GM23338 (cell line): ENCODE results near the gene KCNMB1. TPM values are rescaled to one million over a fixed set of nuclear protein-coding genes. Genes with fewer than 3 reads are reported as not detected.

Experiments used
- ATAC-seq: fragments of 200-7000 bp; cut with Tn5 transposase; 3 replicates; pipeline ENCODE4 v1.9.1; 2020
- DNase-seq: peaks from one replicate; pipeline ENCODE4 v3.0.0-alpha.2; 2015; ENCODE audit warnings: low spot score
- H2AFZ ChIP-seq: fragments of 200-600 bp; sonication (generic); 2 replicates; pipeline ENCODE4 v1.8.0; 2016; ENCODE audit warnings: antibody characterized with exemption, mild to moderate bottlenecking, moderate library complexity
- H3F3A ChIP-seq: fragments of 200-600 bp; sonication (generic); replicated peaks from 2 replicates; pipeline ENCODE4 v1.8.0; 2017; ENCODE audit warnings: antibody characterized with exemption, mixed run types, low read depth
- H3K27ac ChIP-seq: fragments of 200-600 bp; sonication (generic); 2 replicates; pipeline ENCODE4 v1.6.1; 2016; ENCODE audit warnings: low read depth
- H3K27me3 ChIP-seq: fragments of 200-600 bp; sonication (generic); 2 replicates; pipeline ENCODE4 v1.8.0; 2016; ENCODE audit warnings: mild to moderate bottlenecking, mixed run types, moderate library complexity; ENCODE audit not compliant: insufficient read depth
- H3K36me3 ChIP-seq: fragments of 200-600 bp; sonication (generic); 2 replicates; pipeline ENCODE4 v1.8.0; 2016; ENCODE audit warnings: mild to moderate bottlenecking; ENCODE audit not compliant: insufficient read depth
- H3K4me1 ChIP-seq: fragments of 200-600 bp; sonication (generic); 2 replicates; pipeline ENCODE4 v1.8.0; 2016; ENCODE audit warnings: mild to moderate bottlenecking, moderate library complexity; ENCODE audit not compliant: insufficient read depth
- H3K4me2 ChIP-seq: fragments of 200-600 bp; sonication (generic); 2 replicates; pipeline ENCODE4 v1.7.1; 2017; ENCODE audit warnings: mixed run types
- H3K4me3 ChIP-seq: fragments of 200-600 bp; sonication (generic); 2 replicates; pipeline ENCODE4 v1.6.1; 2016; ENCODE audit warnings: mixed run types
- H3K79me2 ChIP-seq: fragments of 200-600 bp; sonication (generic); replicated peaks from 2 replicates; pipeline ENCODE4 v1.8.0; 2017; ENCODE audit warnings: mild to moderate bottlenecking; ENCODE audit not compliant: insufficient read depth
- H3K9me2 ChIP-seq: fragments of 200-600 bp; sonication (generic); 2 replicates; pipeline ENCODE4 v1.8.0; 2017; ENCODE audit not compliant: insufficient read depth
- H4K20me1 ChIP-seq: fragments of 200-600 bp; sonication (generic); replicated peaks from 2 replicates; pipeline ENCODE4 v1.8.0; 2017; ENCODE audit warnings: mild to moderate bottlenecking; ENCODE audit not compliant: insufficient read depth
- H3K27ac Mint-ChIP-seq: 2 replicates; pipeline ENCODE4 v1.8.0; 2020; ENCODE audit warnings: inconsistent platforms, mild to moderate bottlenecking, moderate library complexity, mixed read lengths
- H3K27me3 Mint-ChIP-seq: 3 replicates; pipeline ENCODE4 v1.8.0; 2022; ENCODE audit warnings: low read depth, mild to moderate bottlenecking, moderate library complexity, mixed read lengths, inconsistent platforms; ENCODE audit not compliant: insufficient read depth, poor library complexity
- H3K36me3 Mint-ChIP-seq: 3 replicates; pipeline ENCODE4 v1.8.0; 2021; ENCODE audit warnings: low read depth, mild to moderate bottlenecking, inconsistent platforms, moderate library complexity, mixed read lengths
- H3K4me1 Mint-ChIP-seq: 3 replicates; pipeline ENCODE4 v1.8.0; 2020; ENCODE audit warnings: mild to moderate bottlenecking, inconsistent platforms, mixed read lengths
- H3K4me3 Mint-ChIP-seq: 3 replicates; pipeline ENCODE4 v1.8.0; 2021; ENCODE audit warnings: moderate library complexity, mild to moderate bottlenecking, inconsistent platforms, mixed read lengths
- H3K9me3 Mint-ChIP-seq: 3 replicates; pipeline ENCODE4 v1.8.0; 2020; ENCODE audit warnings: moderate library complexity, mild to moderate bottlenecking, inconsistent platforms, mixed read lengths
- CREB1 ChIP-seq: fragments of 250-450 bp; sonication (Bioruptor Pico); IDR thresholded peaks from 2 replicates; pipeline ENCODE4 v1.5.0; 2020; ENCODE audit warnings: low read depth, mild to moderate bottlenecking, moderate library complexity
- CTCF ChIP-seq, 2 experiments: fragments of 200-600 bp in 1 of 2; sonication (generic) in 1 of 2; conservative IDR thresholded peaks; 2 replicates each; pipeline versions ENCODE4 v1.5.1 to v1.6.1; 2016 to 2017; ENCODE audit warnings: antibody characterized with exemption in 2 of 2, low read depth in 2 of 2, mild to moderate bottlenecking in 2 of 2, moderate library complexity in 1 of 2
- EZH2 ChIP-seq: fragments of 200-600 bp; sonication (generic); IDR thresholded peaks from one replicate; pipeline ENCODE4 v1.8.0; 2017; ENCODE audit warnings: antibody characterized with exemption, mild to moderate bottlenecking, low read depth; ENCODE audit not compliant: unreplicated experiment
- EZH2phosphoT487 ChIP-seq: fragments of 200-600 bp; sonication (generic); IDR thresholded peaks from one replicate; pipeline ENCODE4 v1.8.1; 2018; ENCODE audit warnings: antibody characterized with exemption; ENCODE audit not compliant: unreplicated experiment
- JUNB ChIP-seq: IDR thresholded peaks from one replicate; pipeline ENCODE4 v1.6.1; 2016; ENCODE audit warnings: antibody characterized with exemption; ENCODE audit not compliant: unreplicated experiment
- STAT1 ChIP-seq: IDR thresholded peaks from one replicate; pipeline ENCODE4 v1.6.1; 2016; ENCODE audit warnings: antibody characterized with exemption; ENCODE audit not compliant: unreplicated experiment
- ZNF331 ChIP-seq: fragments of 250-450 bp; sonication (Bioruptor Pico); IDR thresholded peaks from 2 replicates; pipeline ENCODE4 v1.5.0; 2020; ENCODE audit warnings: low read depth, mild to moderate bottlenecking, moderate library complexity
- polyA plus RNA-seq: library from polyadenylated mRNA; unstranded; fragments of >200 nt; fragmentation: Nextera tagmentation; extraction: Ambion mirVana; gene quantifications from 2 replicates; pipeline ENCODE4 v1.2.1, GENCODE V29; 2016
- total RNA-seq: library from RNA; depleted of rRNA; stranded (reverse); fragments of >200 nt; shearing (Covaris generic); gene quantifications from 2 replicates; pipeline ENCODE4 v1.2.3, GENCODE V29; 2014
- TF ChIP-seq, protein P1 (sequence below): IDR thresholded peaks from one replicate; pipeline ENCODE4 v1.6.1; 2018; ENCODE audit warnings: antibody characterized with exemption; ENCODE audit not compliant: unreplicated experiment
- TF ChIP-seq, protein P2 (sequence below): IDR thresholded peaks from 2 replicates; pipeline ENCODE4 v1.6.1; 2016; ENCODE audit warnings: antibody characterized with exemption

The KCNMB1 gene
- total and polyA plus RNA-seq, 2 experiments from 2014 or later: 0.17 to 0.19 TPM

DNA sequence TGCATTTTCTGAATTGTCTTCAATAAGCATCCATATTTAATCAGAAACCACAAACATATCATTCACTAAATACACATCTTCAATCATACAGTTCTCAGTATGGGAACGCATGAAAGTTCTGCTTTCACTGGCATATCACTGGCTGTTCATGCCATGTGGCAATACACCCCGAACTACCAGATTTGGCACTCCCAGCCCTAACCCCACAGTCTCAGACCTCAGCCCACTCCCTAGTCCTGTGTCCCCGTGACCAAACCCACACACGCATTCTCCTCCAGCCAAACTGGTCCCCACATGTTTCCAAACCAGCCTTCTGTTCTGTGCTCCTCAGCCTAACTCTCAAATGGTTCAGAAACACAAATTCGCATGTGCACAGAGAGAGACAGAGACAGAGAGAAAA is 20.6 kb downstream of the KCNMB1 start (continued):
- no peak for TF ChIP-seq JUNB
- TF ChIP-seq STAT1: no peak
- TF ChIP-seq, protein P1, sequence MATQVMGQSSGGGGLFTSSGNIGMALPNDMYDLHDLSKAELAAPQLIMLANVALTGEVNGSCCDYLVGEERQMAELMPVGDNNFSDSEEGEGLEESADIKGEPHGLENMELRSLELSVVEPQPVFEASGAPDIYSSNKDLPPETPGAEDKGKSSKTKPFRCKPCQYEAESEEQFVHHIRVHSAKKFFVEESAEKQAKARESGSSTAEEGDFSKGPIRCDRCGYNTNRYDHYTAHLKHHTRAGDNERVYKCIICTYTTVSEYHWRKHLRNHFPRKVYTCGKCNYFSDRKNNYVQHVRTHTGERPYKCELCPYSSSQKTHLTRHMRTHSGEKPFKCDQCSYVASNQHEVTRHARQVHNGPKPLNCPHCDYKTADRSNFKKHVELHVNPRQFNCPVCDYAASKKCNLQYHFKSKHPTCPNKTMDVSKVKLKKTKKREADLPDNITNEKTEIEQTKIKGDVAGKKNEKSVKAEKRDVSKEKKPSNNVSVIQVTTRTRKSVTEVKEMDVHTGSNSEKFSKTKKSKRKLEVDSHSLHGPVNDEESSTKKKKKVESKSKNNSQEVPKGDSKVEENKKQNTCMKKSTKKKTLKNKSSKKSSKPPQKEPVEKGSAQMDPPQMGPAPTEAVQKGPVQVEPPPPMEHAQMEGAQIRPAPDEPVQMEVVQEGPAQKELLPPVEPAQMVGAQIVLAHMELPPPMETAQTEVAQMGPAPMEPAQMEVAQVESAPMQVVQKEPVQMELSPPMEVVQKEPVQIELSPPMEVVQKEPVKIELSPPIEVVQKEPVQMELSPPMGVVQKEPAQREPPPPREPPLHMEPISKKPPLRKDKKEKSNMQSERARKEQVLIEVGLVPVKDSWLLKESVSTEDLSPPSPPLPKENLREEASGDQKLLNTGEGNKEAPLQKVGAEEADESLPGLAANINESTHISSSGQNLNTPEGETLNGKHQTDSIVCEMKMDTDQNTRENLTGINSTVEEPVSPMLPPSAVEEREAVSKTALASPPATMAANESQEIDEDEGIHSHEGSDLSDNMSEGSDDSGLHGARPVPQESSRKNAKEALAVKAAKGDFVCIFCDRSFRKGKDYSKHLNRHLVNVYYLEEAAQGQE: no peak
- TF ChIP-seq EZH2phosphoT487: no peak
- TF ChIP-seq CREB1 (CRISPR knock-in tag): no peak
- no peak for TF ChIP-seq EZH2

GRCh38 chr5:170366276-170366675 is 22.9 kb downstream of the KCNMB1 start:
- no peak overlapping the region for H3K27ac Mint-ChIP-seq
- H2AFZ ChIP-seq: no peak overlapping the region

More at GRCh38 chr5:170366276-170366675, 22.9 kb downstream of the KCNMB1 start:
- Histone ChIP-seq H3K79me2 (no peaks in the 10 kb centered on the region), H3K4me1 (no peaks in the 10 kb centered on the region), H3K36me3 (no peaks in the 10 kb centered on the region), H3F3A (no peaks in the 10 kb centered on the region), H4K20me1 (no peaks in the 10 kb centered on the region), H3K4me2 (no peak overlapping the region), H3K27me3 (no peaks in the 10 kb centered on the region), H3K27ac (no peak overlapping the region), H3K4me3 (no peak overlapping the region), H3K9me2 (no peaks in the 10 kb centered on the region)
- DNase-seq (no peak), ATAC-seq (no peak)
- H3K27me3 Mint-ChIP-seq: peaks cover 9% of the 10 kb centered on the region
- H3K9me3 Mint-ChIP-seq: no peaks in the 10 kb centered on the region; the same call in 2 of the 3 replicates
- no peak overlapping the region for H3K4me3 Mint-ChIP-seq
- TF ChIP-seq, protein P1: no peak
- TF ChIP-seq, protein P2, sequence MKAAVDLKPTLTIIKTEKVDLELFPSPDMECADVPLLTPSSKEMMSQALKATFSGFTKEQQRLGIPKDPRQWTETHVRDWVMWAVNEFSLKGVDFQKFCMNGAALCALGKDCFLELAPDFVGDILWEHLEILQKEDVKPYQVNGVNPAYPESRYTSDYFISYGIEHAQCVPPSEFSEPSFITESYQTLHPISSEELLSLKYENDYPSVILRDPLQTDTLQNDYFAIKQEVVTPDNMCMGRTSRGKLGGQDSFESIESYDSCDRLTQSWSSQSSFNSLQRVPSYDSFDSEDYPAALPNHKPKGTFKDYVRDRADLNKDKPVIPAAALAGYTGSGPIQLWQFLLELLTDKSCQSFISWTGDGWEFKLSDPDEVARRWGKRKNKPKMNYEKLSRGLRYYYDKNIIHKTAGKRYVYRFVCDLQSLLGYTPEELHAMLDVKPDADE: no peak
- TF ChIP-seq EZH2 (no peak), ZNF331 (no peak), STAT1 (no peak), EZH2phosphoT487 (no peak), JUNB (no peak), CTCF (conservative IDR thresholded peaks at IDR 0.05; ENCODE audit: low read depth in 2 of 2) (no peak)
- no peaks in the 10 kb centered on the region for H3K36me3 Mint-ChIP-seq
- H3K4me1 Mint-ChIP-seq: peaks cover 4% of the 10 kb centered on the region; the same call in 2 of the 3 replicates
